ENCODE data around the gene DNAJC18. TPM values are rescaled to one million over a fixed set of nuclear protein-coding genes. Genes with fewer than 3 reads are reported as not detected.

DNAJC18 gene
- total RNA-seq, 2 donors from 2014 or later = 7.3 to 11.5 TPM

- Histone ChIP-seq H3K4me3 (no peak overlapping the region), H3K36me3 (no peaks in the 10 kb centered on the region), H3K9me3 (no peaks in the 10 kb centered on the region), H3K4me1 (replicated peaks) (peaks cover 4% of the 10 kb centered on the region), H3K27ac (no peak overlapping the region), H3K27me3 (replicated peaks; ENCODE audit: insufficient read depth) (no peaks in the 10 kb centered on the region)
- intact Hi-C loops (cut with DNase I) = no loop called here
- TF ChIP-seq POLR2A (IDR thresholded peaks at IDR 0.05) (no peak), POLR2AphosphoS5 (IDR thresholded peaks at IDR 0.05) (no peak), CTCF (IDR thresholded peaks at IDR 0.05) (no peak)
- 75% methylated on average over 2 of the region's 2 CpGs for WGBS
- DNase-seq (ENCODE audit: low spot score) = no peak
Measured at GRCh38 chr5:139406963-139407362, 32.4 kb downstream of the DNAJC18 start.

GRCh38 chr5:139404484-139404840 is 34.9 kb downstream of the DNAJC18 start:
- intact Hi-C loops (cut with DNase I) = no loop called here

GRCh38 chr5:139403787-139404483 is 35.4 kb downstream of the DNAJC18 start, which contains the start of gene SPATA24:
SPATA24 (minus strand) TSS chr5:139404089; CDS start chr5:139404060, 29 bp downstream.
- TF ChIP-seq POLR2AphosphoS5 (IDR thresholded peaks at IDR 0.05) (peak; percentile 95), POLR2A (IDR thresholded peaks at IDR 0.05) (peak; percentile 9), CTCF (IDR thresholded peaks at IDR 0.05) (no peak)
- Histone ChIP-seq H3K9me3 (no peaks in the 10 kb centered on the region), H3K4me1 (replicated peaks) (peaks cover 4% of the 10 kb centered on the region), H3K27me3 (replicated peaks; ENCODE audit: insufficient read depth) (no peaks in the 10 kb centered on the region), H3K4me3 (peak within 1 kb of the TSS; percentile 43 to 45), H3K27ac (peak within 1 kb of the TSS; percentile 89 to 94), H3K36me3 (no peaks in the 10 kb centered on the region)
- intact Hi-C loops (cut with DNase I) = no loop called here
- under 1% methylated on average over 41 of the region's 41 CpGs for WGBS
- DNase-seq (ENCODE audit: low spot score) = peak; percentile 97

More at GRCh38 chr5:139404484-139404840, 34.9 kb downstream of the DNAJC18 start:
- no peak for DNase-seq (ENCODE audit: low spot score)
- Histone ChIP-seq H3K4me1 (replicated peaks) (peaks cover 4% of the 10 kb centered on the region), H3K9me3 (no peaks in the 10 kb centered on the region), H3K27me3 (replicated peaks; ENCODE audit: insufficient read depth) (no peaks in the 10 kb centered on the region), H3K4me3 (peak overlapping the region; percentile 43 to 45), H3K27ac (peak overlapping the region; percentile 89 to 94), H3K36me3 (no peaks in the 10 kb centered on the region)
- 60% methylated on average over 5 of the region's 5 CpGs for whole genome bisulfite sequencing
- TF ChIP-seq POLR2A (IDR thresholded peaks at IDR 0.05) (no peak), CTCF (IDR thresholded peaks at IDR 0.05) (no peak), POLR2AphosphoS5 (IDR thresholded peaks at IDR 0.05) (no peak)

- Histone ChIP-seq H3K36me3 (no peaks in the 10 kb centered on the region), H3K27me3 (replicated peaks; ENCODE audit: insufficient read depth) (no peaks in the 10 kb centered on the region), H3K9me3 (no peaks in the 10 kb centered on the region), H3K4me1 (replicated peaks) (peaks cover 4% of the 10 kb centered on the region), H3K27ac (peak overlapping the region; percentile 89 to 94), H3K4me3 (peak overlapping the region; percentile 43 to 45)
- TF ChIP-seq CTCF (IDR thresholded peaks at IDR 0.05) (no peak), POLR2A (IDR thresholded peaks at IDR 0.05) (no peak), POLR2AphosphoS5 (IDR thresholded peaks at IDR 0.05) (no peak)
- 17% methylated on average over 7 of the region's 7 CpGs for WGBS
- intact Hi-C loops (cut with DNase I) = no loop called here
- no peak for DNase-seq (ENCODE audit: low spot score)
Measured at GRCh38 chr5:139403418-139403786, 35.9 kb downstream of the DNAJC18 start.
